A549 (cell line): ENCODE results near the gene ITPRIP. TPM values are rescaled to one million over a fixed set of nuclear protein-coding genes. Genes with fewer than 3 reads are reported as not detected.
A peak's percentile ranks its signal among the peaks of the same experiment; 100 is the strongest.

Source experiments
- ATAC-seq, 2 experiments: fragments of 200-7000 bp in 1 of 2; fragments of >200 bp in 1 of 2; cut with Nextera tagmentation in 1 of 2; cut with Tn5 transposase in 1 of 2; 3 replicates each; pipeline versions ENCODE4 v1.8.0 to v1.9.1; 2018 to 2020; ENCODE audit warnings: mild to moderate bottlenecking in 1 of 2, moderate library complexity in 1 of 2
- CTCF ChIA-PET: fragments of 300-600 bp; sonication (Branson Sonifier 250); formaldehyde crosslinking; extraction: SDS; loops from one replicate; lab custom pipeline; 2021; ENCODE audit warnings: antibody characterized with exemption, inconsistent platforms; lab: Yijun Ruan, JAX
- POLR2A ChIA-PET: fragments of 350-600 bp; formaldehyde crosslinking; extraction: SDS; loops from one replicate; lab custom pipeline; 2021; ENCODE audit warnings: antibody characterized with exemption, inconsistent platforms; lab: Yijun Ruan, JAX
- DNase-seq, 2 experiments: peaks; one replicate each; pipeline versions ENCODE4 v3.0.0 to v3.0.0-alpha.2; 2011 to 2016; ENCODE audit warnings: low read depth in 1 of 2, low spot score in 1 of 2
- FAIRE-seq: peaks from 2 replicates; lab custom pipeline; 2011; peaks lifted over from hg19 to GRCh38; lab: Jason Lieb, UNC
- H3K27ac ChIP-seq, 2 experiments: fragments of >200 bp; sonication (Bioruptor Twin); formaldehyde crosslinking; 3 replicates each; pipeline ENCODE4 v1.5.1; 2016 to 2017
- H3K4me1 ChIP-seq: fragments of >200 bp; sonication (Bioruptor Twin); formaldehyde crosslinking; 3 replicates; pipeline ENCODE4 v1.6.1; 2016
- H3K4me2 ChIP-seq: fragments of >200 bp; sonication (Bioruptor Twin); formaldehyde crosslinking; 3 replicates; pipeline ENCODE4 v1.6.1; 2016
- H3K4me3 ChIP-seq: fragments of >200 bp; sonication (Bioruptor Twin); formaldehyde crosslinking; 3 replicates; pipeline ENCODE4 v1.5.1; 2016
- H3K9me3 ChIP-seq: fragments of >200 bp; sonication (Bioruptor Twin); formaldehyde crosslinking; 3 replicates; pipeline ENCODE4 v1.6.1; 2016
- BCL3 ChIP-seq: fragments of >200 bp; sonication (Bioruptor Twin); formaldehyde crosslinking; IDR thresholded peaks from 3 replicates; pipeline ENCODE4 v1.6.1; 2016
- CBX8 ChIP-seq: fragments of 200-600 bp; sonication (generic); IDR thresholded peaks from 2 replicates; pipeline ENCODE4 v1.6.1; 2016
- CTCF ChIP-seq: fragments of >200 bp; sonication (Bioruptor Twin); formaldehyde crosslinking; IDR thresholded peaks from 3 replicates; pipeline ENCODE4 v1.5.1; 2016
- EHMT2 ChIP-seq: fragments of 200-600 bp; sonication (generic); IDR thresholded peaks from 2 replicates; pipeline ENCODE4 v1.6.1; 2016; ENCODE audit warnings: antibody characterized with exemption, low read depth, mild to moderate bottlenecking, moderate library complexity
- HDAC2 ChIP-seq: fragments of 200-600 bp; sonication (generic); IDR thresholded peaks from 2 replicates; pipeline ENCODE4 v1.6.1; 2016
- HES2 ChIP-seq: fragments of >200 bp; sonication (Bioruptor Twin); formaldehyde crosslinking; IDR thresholded peaks from 2 replicates; pipeline ENCODE4 v1.6.1; 2016
- HMGXB4 ChIP-seq: fragments of 250-450 bp; sonication (Bioruptor Pico); IDR thresholded peaks from 2 replicates; pipeline ENCODE4 v1.5.0; 2021; ENCODE audit warnings: mild to moderate bottlenecking, moderate library complexity, borderline replicate concordance
- HOXA7 ChIP-seq: fragments of 250-450 bp; sonication (Bioruptor Pico); IDR thresholded peaks from 2 replicates; pipeline ENCODE4 v1.5.0; 2020; ENCODE audit warnings: mild to moderate bottlenecking, moderate library complexity
- JUNB ChIP-seq: fragments of >200 bp; sonication (Bioruptor Twin); formaldehyde crosslinking; IDR thresholded peaks from 2 replicates; pipeline ENCODE4 v1.6.1; 2016
- KDM1A ChIP-seq: fragments of 200-600 bp; sonication (generic); IDR thresholded peaks from 2 replicates; pipeline ENCODE4 v1.6.1; 2016; ENCODE audit warnings: low read depth, mild to moderate bottlenecking
- MAX ChIP-seq: IDR thresholded peaks from 2 replicates; pipeline ENCODE4 v1.6.1; 2012
- NFE2L2 ChIP-seq: fragments of 150-350 bp; conservative IDR thresholded peaks from 2 replicates; pipeline ENCODE4 v1.6.1; 2014; ENCODE audit warnings: low read length
- RNF2 ChIP-seq: fragments of 200-600 bp; sonication (generic); IDR thresholded peaks from 2 replicates; pipeline ENCODE4 v1.6.1; 2016; ENCODE audit warnings: low read depth, mild to moderate bottlenecking, antibody characterized with exemption, moderate library complexity, borderline replicate concordance
- TFCP2L1 ChIP-seq: fragments of 250-450 bp; sonication (Bioruptor Pico); IDR thresholded peaks from 2 replicates; pipeline ENCODE4 v1.5.0; 2021; ENCODE audit warnings: mild to moderate bottlenecking
- TP53 ChIP-seq: fragments of 250-450 bp; sonication (Bioruptor Pico); IDR thresholded peaks from 2 replicates; pipeline ENCODE4 v1.5.0; 2021; ENCODE audit warnings: mild to moderate bottlenecking, moderate library complexity
- ZC3H11A ChIP-seq: fragments of 450-650 bp; IDR thresholded peaks from 2 replicates; pipeline ENCODE4 v1.6.1; 2014; ENCODE audit warnings: antibody characterized with exemption, mild to moderate bottlenecking
- WGBS: methylation state at CpG from one replicate; pipeline ENCODE4 v1.1.6; 2017; ENCODE audit errors: missing lambda C conversion rate; 5-methylcytosine and 5-hydroxymethylcytosine counted together
- polyA plus RNA-seq, 4 experiments: library from polyadenylated mRNA; depleted of rRNA in 3 of 4; stranded (reverse); fragments of >200 nt; fragmentation: RNase III in 1 of 4; extraction: RNeasy Plus Mini Kit Qiagen cat#74134 plus additional on column Dnase treatment in 1 of 4; gene quantifications; 2 replicates in 3 of 4; 3 replicates in 1 of 4; pipeline ENCODE4 v1.2.3, GENCODE V29; 2011 to 2017

Gene ITPRIP
- polyA plus RNA-seq, 2 of the 4 experiments (the other 2 are of a cell fraction): 14.8 to 21.0 TPM

- TF ChIP-seq TFCP2L1 (CRISPR knock-in tag) (no peak), HMGXB4 (no peak), ZC3H11A (no peak), BCL3 (no peak), EHMT2 (no peak)
- no peak overlapping the region for H3K4me2 ChIP-seq
- no peak overlapping the region for H3K27ac ChIP-seq
- 2% methylated on average over 2 of the region's 2 CpGs for WGBS
- FAIRE-seq (no peak), DNase-seq (no peak), ATAC-seq (no peak)
- no peaks in the 10 kb centered on the region for H3K4me1 ChIP-seq
- ChIA-PET POLR2A (no interaction called here), CTCF (interaction anchor here (0.7 to 2.1 kb wide), 3 partner anchors 15 to 246 kb away, joined by 3 to 6 read pairs (median 5); partner anchors contain the start of gene CFAP58)
- H3K4me3 ChIP-seq: no peak overlapping the region
- peaks cover 32% of the 10 kb centered on the region for H3K9me3 ChIP-seq
Observed at GRCh38 chr10:104368381-104368780, 30.1 kb upstream of the ITPRIP start.

- POLR2A ChIA-PET: no interaction called here
- Histone ChIP-seq H3K4me2 (no peak overlapping the region), H3K4me1 (no peaks in the 10 kb centered on the region), H3K4me3 (no peak overlapping the region), H3K9me3 (peaks cover 32% of the 10 kb centered on the region), H3K27ac (no peak overlapping the region)
- DNase-seq: no peak
- no peak for TF ChIP-seq BCL3
- TF ChIP-seq RNF2: peak; percentile 88; the same call in 1 of the 2 replicates
- peak; percentile 83 for TF ChIP-seq CBX8
- no peak for FAIRE-seq
- 53% methylated on average over 8 of the region's 8 CpGs for WGBS
- no peak for ATAC-seq
- CTCF ChIA-PET: interaction anchor here (0.7 to 2.1 kb wide), 3 partner anchors 14 to 247 kb away, joined by 3 to 6 read pairs (median 5); partner anchors contain the start of gene CFAP58
Observed at GRCh38 chr10:104367904-104368303, 29.6 kb upstream of the ITPRIP start.

- Histone ChIP-seq H3K4me1 (no peaks in the 10 kb centered on the region), H3K9me3 (peaks cover 4% of the 10 kb centered on the region; the same call in 2 of the 3 replicates), H3K4me2 (no peak overlapping the region), H3K27ac (no peak overlapping the region), H3K4me3 (no peak overlapping the region)
- no peak for FAIRE-seq
- no peak for DNase-seq
- no peak for TF ChIP-seq KDM1A
- no peak for TF ChIP-seq MAX
- TF ChIP-seq HDAC2: no peak
- no peak for TF ChIP-seq BCL3
- no peak for TF ChIP-seq HES2
- no peak for TF ChIP-seq NFE2L2
- TF ChIP-seq CTCF: no peak
- TF ChIP-seq JUNB: no peak
- no peak for TF ChIP-seq TP53 (CRISPR knock-in tag)
- no peak for TF ChIP-seq HOXA7 (CRISPR knock-in tag)
- ChIA-PET CTCF (interaction anchor here (3.3 kb wide), 1 partner anchor 9 kb away, joined by 20 read pairs; no protein-coding TSS in a partner anchor), POLR2A (no interaction called here)
- no peak for ATAC-seq
- 1% methylated on average over 2 of the region's 2 CpGs for WGBS
Observed at GRCh38 chr10:104359811-104360210, 21.5 kb upstream of the ITPRIP start.
